ENCODE measurements around the gene TRIM36. TPM values are rescaled to one million over a fixed set of nuclear protein-coding genes. Genes with fewer than 3 reads are reported as not detected.

TRIM36 gene
- total RNA-seq, 2 donors from 2014 or later: 0.08 to 0.33 TPM

DNA sequence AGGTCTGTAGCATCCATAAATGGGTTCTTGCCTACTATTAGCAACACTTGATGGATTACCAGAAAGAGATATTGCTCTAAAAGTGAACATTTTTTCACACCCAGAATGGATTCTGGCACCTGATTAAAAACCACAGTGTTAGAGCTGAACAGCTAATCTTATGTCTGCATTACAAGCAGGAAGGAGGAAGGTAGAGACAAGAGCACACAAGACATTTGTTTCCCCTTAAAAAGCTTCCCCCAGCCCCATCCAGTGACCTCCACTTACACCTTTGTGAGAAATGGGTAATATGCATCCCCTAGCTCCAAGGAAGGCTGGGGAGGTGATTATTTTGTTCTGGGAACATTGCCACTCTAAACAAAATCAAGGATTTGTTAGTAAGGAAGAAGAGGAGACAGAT lies 12.0 kb upstream of the TRIM36 start:
- Mint-ChIP-seq H3K27ac (no peak overlapping the region), H3K27me3 (peaks cover 49 to 68% of the 10 kb centered on the region in 2 donors), H3K9me3 (no peaks in the 10 kb centered on the region), H3K4me3 (no peak overlapping the region), H3K4me1 (ENCODE audit: low read depth in 2 of 2) (peaks cover 11 to 19% of the 10 kb centered on the region in 2 donors), H3K36me3 (peaks cover 5% of the 10 kb centered on the region)
- ATAC-seq: no peak
- DNase-seq (ENCODE audit: low spot score): no peak

DNA sequence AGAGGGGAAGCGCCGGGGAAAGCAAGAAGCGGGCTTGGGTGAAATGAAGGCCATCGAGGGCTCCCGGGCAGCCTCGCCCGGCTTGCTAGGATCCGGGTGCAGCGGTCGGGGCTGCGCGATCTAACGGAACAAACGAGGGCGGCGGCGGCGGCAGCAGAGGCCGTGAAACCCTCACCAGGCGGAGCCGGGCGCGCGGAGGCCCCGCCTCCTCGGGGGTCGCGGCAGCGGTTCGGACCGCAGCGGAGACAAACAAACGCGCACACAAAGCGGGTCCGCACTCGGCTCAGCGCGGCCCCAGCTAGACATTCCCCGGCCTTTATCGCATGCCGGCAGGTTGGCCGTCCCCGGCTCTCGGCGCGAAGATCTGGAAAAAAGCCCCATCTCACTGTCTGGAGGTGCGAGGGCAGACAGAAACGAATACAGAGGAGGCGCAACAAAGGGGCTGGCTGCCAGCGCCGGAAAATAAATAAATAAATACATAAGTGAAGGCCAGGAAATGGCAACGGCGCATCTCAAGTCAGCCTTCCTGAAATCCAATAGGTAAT lies 10.5 kb upstream of the TRIM36 start:
- Mint-ChIP-seq H3K36me3 (peaks cover 5% of the 10 kb centered on the region), H3K27ac (no peak overlapping the region), H3K4me3 (peak overlapping the region; percentile 97), H3K4me1 (ENCODE audit: low read depth in 2 of 2) (peaks cover 11 to 19% of the 10 kb centered on the region in 2 donors), H3K27me3 (peaks cover 51 to 76% of the 10 kb centered on the region in 2 donors), H3K9me3 (no peaks in the 10 kb centered on the region)
- ATAC-seq (peak; percentile 80 to 83), DNase-seq (ENCODE audit: low spot score) (no peak)

DNA sequence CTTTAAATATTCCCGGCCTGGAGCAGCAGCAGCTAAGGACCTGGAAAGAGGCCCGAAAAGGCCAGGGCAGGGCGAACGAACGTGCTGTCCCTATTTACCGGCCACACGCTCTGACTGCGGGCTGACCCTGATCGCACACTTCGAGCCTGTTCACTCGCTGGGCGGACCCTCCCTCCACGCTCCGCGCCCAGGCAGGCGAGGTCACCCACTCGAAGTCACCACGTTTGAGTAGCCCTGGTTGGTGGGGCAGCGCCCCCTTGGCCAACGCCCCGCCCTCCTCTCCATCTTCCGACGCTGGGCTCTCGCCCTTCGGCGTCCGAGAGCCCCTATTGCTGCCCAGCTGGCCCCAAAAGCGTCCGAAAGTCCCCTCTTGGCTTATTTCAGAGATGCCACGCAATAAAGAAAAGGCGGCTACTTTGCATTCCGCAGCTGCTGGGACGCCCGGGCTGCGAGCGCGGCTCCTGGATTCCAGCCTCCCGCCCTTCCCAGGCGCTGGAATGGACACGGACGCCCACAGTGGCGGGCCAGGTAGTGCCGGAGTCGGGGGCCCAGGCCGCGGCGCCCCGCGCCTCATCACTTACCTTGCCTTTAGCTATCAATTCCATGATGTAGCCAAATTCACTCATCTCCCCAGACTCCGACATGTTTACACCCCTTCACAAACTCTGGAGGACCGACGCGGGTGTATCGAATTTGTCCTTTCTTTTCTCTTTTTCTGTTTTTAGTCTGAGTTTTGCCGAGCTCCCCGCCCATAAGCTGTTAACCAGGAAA lies 9.9 kb upstream of the TRIM36 start:
- peaks cover 5% of the 10 kb centered on the region for H3K36me3 Mint-ChIP-seq
- no peaks in the 10 kb centered on the region for H3K9me3 Mint-ChIP-seq
- no peak for DNase-seq (ENCODE audit: low spot score)
- peaks cover 11 to 19% of the 10 kb centered on the region in 2 donors for H3K4me1 Mint-ChIP-seq (ENCODE audit: low read depth in 2 of 2)
- H3K27me3 Mint-ChIP-seq: peaks cover 50 to 75% of the 10 kb centered on the region in 2 donors
- H3K27ac Mint-ChIP-seq: no peak overlapping the region
- H3K4me3 Mint-ChIP-seq: peak overlapping the region; percentile 97
- ATAC-seq: peak; percentile 43

DNA sequence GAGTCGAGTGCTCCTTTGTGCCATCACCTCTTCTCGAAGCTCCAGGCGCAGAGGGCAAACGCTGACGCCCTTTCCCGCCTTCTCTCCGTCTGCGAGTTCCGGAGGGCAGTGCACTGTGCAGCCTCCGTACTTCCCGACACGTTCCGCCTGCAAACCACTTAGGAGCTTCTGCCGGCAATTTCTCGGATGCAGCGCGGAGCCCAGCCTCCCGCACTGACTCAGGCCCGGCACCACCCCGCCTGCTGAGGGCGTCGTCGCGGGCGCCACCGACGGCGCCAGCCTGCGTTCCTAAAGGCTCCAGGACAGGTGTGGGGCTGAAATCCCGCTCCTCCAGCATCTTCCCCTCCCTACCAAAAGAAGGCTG lies 9.3 kb upstream of the TRIM36 start:
- ATAC-seq (no peak), DNase-seq (ENCODE audit: low spot score) (no peak)
- no peaks in the 10 kb centered on the region for H3K9me3 Mint-ChIP-seq
- H3K27me3 Mint-ChIP-seq: peaks cover 48 to 75% of the 10 kb centered on the region in 2 donors
- peaks cover 11 to 19% of the 10 kb centered on the region in 2 donors for H3K4me1 Mint-ChIP-seq (ENCODE audit: low read depth in 2 of 2)
- H3K36me3 Mint-ChIP-seq: peaks cover 5% of the 10 kb centered on the region
- H3K27ac Mint-ChIP-seq: no peak overlapping the region
- H3K4me3 Mint-ChIP-seq: no peak overlapping the region

DNA sequence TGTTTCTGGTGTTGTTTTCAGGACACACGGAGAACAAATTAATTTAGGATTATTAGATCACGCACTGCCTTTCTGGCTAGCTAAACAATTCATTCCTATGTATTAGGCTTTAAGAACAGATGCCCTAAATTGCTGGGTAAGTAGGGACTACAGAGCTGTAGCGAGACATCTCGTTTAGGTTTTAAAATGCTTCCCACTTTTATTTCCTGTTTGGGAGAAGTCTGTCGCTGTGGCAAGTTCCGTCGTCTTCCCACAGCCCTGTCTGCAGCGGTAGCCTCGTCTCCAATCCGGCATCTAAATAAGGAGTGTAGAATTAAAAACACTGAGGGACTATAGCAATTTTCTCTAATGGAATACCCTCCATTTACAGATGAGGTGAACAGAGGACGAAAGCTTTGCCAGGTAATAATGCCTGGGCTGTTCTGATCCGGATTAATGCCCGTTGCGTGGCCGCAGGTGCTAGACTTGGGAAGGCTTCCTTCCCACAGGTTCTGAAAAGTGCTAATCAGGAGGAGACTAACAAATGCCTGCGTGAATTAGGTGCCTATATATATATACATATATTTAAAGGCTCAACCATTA lies 1.3 kb upstream of the TRIM36 start:
- Mint-ChIP-seq H3K4me1 (ENCODE audit: low read depth in 2 of 2) (peaks cover 10 to 11% of the 10 kb centered on the region in 2 donors), H3K27me3 (peaks cover 36 to 44% of the 10 kb centered on the region in 2 donors), H3K4me3 (peak overlapping the region; percentile 82), H3K9me3 (no peaks in the 10 kb centered on the region), H3K27ac (no peak overlapping the region), H3K36me3 (peaks cover 7% of the 10 kb centered on the region)
- ATAC-seq (no peak), DNase-seq (ENCODE audit: low spot score) (no peak)

DNA sequence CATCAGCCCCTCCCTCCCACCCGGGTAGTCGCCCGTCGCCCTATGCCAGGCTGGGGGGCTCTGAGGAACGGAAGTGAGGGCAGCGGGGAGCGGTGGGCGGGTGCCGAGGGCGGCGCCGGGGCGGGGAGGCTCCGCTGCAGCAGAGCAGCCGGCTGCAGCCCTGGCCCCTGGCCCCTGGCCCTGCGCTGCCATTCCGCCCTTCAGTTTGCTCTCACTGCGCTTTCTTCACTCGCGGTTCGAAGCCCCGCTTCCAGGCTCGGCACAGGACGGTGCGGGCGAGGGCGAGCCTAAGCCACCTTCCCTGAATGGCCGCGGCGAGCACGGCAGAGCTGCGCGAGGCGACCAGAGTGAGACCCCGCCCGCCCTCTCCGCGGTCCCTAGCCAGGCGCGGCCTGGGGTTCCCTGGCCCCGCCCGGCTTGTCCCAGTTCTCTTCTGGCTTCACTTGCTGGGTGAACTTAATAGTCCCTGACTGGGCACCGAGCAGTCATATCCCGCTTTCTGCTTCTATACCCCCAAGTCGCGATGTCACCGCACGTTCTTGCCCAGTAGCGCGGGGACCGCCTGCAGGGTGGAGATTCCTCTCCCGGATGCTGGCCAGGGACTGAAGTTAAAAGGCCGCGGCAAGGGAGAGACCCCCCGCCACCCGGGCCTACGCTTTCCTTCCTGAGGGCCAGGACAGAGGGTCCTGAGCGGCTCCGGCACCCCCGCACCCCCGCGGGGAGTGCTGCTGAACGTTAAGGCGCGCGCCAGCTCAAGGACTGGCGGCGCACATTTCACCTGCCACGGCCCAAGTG lies 623 bp upstream of the TRIM36 start:
- peak; percentile 43 to 52 for ATAC-seq
- no peak for DNase-seq (ENCODE audit: low spot score)
- peaks cover 10 to 11% of the 10 kb centered on the region in 2 donors for H3K4me1 Mint-ChIP-seq (ENCODE audit: low read depth in 2 of 2)

DNA sequence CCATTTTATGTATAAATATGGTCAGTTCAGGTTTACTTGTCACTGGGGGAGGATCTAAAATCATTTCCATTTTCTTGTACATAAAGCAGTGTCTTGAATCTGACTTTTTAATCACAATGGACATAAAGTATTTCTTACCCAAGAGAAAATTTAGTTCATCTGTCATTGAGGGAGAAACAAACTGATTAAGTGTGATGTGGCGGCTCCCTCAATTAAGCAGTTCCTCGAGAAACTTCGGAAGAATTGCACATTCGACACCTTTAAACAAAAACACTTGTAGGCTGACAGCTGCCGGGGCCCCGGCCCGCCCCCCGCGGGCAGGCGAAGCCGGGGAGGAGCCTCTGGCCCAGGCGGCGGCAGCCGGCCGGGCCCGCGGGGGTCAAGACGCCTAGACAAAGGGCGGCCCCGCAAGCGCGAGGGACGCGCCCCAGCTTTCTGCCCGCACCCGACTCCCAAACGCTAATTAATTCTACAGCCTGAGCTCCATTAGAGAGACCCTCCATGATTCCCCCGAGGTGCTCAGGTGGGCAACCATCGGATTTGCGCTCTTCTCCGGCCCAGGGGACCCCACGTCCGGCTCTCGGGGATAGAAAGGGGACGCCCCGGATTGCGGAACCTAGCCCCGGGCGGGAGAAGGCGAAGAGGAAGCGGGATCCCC lies 750 bp downstream of the TRIM36 start:
- Mint-ChIP-seq H3K9me3 (no peaks in the 10 kb centered on the region), H3K36me3 (peaks cover 7% of the 10 kb centered on the region), H3K4me1 (ENCODE audit: low read depth in 2 of 2) (peaks cover 10 to 11% of the 10 kb centered on the region in 2 donors), H3K27ac (no peak overlapping the region), H3K4me3 (peak overlapping the region; percentile 82), H3K27me3 (peaks cover 32 to 39% of the 10 kb centered on the region in 2 donors)
- no peak for DNase-seq (ENCODE audit: low spot score)
- ATAC-seq: no peak

More for the DNA sequence above, 623 bp upstream of the TRIM36 start:
- peaks cover 7% of the 10 kb centered on the region for H3K36me3 Mint-ChIP-seq
- H3K27ac Mint-ChIP-seq: no peak overlapping the region
- H3K9me3 Mint-ChIP-seq: no peaks in the 10 kb centered on the region
- peak overlapping the region; percentile 82 for H3K4me3 Mint-ChIP-seq
- H3K27me3 Mint-ChIP-seq: peaks cover 39 to 42% of the 10 kb centered on the region in 2 donors

DNA sequence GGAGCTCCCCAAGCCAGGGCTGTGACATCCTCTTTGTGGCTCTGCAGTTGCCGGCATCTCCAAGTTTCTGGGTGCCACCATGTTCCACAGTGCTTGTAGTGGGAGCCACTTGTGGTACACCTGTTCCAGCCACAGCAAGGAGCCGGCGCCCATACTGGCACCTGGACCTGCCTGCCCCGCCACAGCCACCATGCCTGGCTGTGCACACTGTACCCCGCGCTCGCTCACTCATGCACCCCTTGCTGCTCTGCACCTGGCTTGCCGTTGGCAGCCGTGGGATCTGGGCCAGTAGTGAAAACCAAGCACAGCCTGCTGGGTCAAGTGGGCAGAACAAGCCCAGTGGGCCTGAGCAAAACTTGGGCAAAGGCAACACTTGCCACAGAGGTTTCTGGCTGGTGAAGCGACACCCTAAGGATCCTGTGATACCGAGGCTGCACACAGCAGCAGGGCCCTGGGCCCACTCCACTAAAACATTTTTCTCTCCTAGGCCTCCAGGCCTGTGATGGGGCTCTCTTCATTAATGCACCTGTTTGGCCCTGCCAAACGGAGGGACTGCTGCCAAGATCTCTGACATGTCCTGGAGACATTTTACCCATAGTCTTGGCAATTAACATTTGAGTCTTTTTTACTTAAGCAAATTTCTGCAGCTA lies 2.8 kb downstream of the TRIM36 start:
- no peaks in the 10 kb centered on the region for H3K9me3 Mint-ChIP-seq
- peaks cover 23 to 35% of the 10 kb centered on the region in 2 donors for H3K27me3 Mint-ChIP-seq
- H3K36me3 Mint-ChIP-seq: peaks cover 7% of the 10 kb centered on the region
- no peak overlapping the region for H3K4me3 Mint-ChIP-seq
- peaks cover 10 to 11% of the 10 kb centered on the region in 2 donors for H3K4me1 Mint-ChIP-seq (ENCODE audit: low read depth in 2 of 2)
- DNase-seq (ENCODE audit: low spot score) (no peak), ATAC-seq (no peak)
- H3K27ac Mint-ChIP-seq: no peak overlapping the region

DNA sequence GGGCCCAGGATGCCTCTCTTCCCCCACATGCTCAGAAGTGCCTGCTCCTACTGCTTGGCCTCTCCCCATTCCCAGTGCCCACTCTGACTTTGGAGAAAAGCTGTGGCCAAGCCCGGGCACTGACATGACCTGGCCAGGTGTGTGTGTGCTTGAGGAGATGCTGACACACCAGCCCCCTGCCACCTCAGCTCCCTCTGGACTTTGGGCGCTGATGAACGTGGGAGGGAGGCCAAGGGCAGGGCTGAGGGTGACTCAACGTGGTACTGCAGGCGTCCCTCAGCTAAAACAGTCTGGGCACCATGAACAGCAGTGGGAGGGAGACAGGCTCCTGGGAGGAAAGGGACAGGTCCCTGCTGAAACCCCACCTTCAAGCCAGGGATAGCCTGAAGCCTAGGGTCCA lies 3.9 kb downstream of the TRIM36 start:
- H3K36me3 Mint-ChIP-seq: peaks cover 7% of the 10 kb centered on the region
- DNase-seq (ENCODE audit: low spot score) (no peak), ATAC-seq (no peak)
- H3K9me3 Mint-ChIP-seq: no peaks in the 10 kb centered on the region
- no peak overlapping the region for H3K4me3 Mint-ChIP-seq
- no peak overlapping the region for H3K27ac Mint-ChIP-seq
- peaks cover 6 to 8% of the 10 kb centered on the region in 2 donors for H3K4me1 Mint-ChIP-seq (ENCODE audit: low read depth in 2 of 2)
- peaks cover 33 to 35% of the 10 kb centered on the region in 2 donors for H3K27me3 Mint-ChIP-seq

DNA sequence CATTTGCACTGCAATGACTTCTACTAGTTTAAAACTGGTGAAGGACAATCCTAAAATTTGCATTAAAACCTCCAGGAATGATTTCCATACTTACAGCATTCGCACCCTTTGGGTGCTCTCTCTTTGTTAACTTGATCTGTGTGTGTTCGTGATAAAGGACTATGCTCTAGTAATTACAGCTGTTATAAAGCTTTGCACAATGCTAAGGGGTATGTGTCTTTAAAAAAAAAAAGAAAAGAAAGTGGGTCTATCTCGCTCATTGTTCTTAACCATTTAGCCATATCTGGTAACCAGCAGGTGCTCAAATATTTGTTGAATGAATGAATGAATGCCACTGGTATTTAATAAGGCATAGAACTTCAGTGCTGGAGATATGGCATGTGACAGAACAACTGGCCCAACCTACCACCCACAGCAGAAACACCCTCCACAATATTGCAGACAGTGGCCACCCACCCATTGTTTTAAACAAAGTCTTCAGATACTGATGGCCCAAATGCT lies 8.7 kb downstream of the TRIM36 start:
- Mint-ChIP-seq H3K27ac (no peak overlapping the region), H3K9me3 (no peaks in the 10 kb centered on the region), H3K4me3 (no peak overlapping the region), H3K27me3 (peaks cover 27 to 36% of the 10 kb centered on the region in 2 donors), H3K36me3 (peaks cover under 1% of the 10 kb centered on the region), H3K4me1 (ENCODE audit: low read depth in 2 of 2) (no peaks in the 10 kb centered on the region)
- ATAC-seq (no peak), DNase-seq (ENCODE audit: low spot score) (no peak)

DNA sequence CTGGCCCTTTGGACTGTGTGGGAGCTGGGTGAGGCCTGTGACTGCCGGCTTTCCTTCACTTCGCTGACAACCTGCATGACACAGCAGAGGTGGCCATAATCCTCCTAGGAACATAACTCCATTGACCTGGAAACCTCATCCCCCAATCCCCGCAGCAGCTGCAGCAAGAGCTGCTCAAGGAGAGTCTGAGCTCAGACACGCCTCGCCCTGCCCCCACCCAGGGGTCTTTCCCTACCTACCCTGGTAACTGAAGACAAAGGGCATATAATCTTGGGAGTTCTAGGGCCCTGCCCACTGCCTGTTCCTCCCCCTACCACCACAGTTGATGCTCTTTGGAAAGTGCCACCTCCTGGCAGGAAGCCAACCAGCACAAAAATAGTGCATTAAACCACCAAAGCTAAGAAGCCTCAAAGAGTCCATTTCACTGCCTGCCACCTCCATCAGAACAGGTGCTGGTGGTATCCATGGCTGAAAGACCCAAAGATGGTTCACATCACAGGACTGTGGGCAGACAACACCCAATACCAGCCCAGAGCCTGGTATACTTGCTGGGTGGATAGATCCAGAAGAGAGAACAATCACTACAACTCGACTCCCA lies 18.4 kb downstream of the TRIM36 start:
- Mint-ChIP-seq H3K9me3 (peaks cover 8% of the 10 kb centered on the region), H3K27me3 (peaks cover 37 to 48% of the 10 kb centered on the region in 2 donors), H3K4me3 (no peak overlapping the region), H3K4me1 (ENCODE audit: low read depth in 2 of 2) (no peaks in the 10 kb centered on the region), H3K27ac (no peak overlapping the region), H3K36me3 (peaks cover 23% of the 10 kb centered on the region)
- no peak for ATAC-seq
- no peak for DNase-seq (ENCODE audit: low spot score)

DNA sequence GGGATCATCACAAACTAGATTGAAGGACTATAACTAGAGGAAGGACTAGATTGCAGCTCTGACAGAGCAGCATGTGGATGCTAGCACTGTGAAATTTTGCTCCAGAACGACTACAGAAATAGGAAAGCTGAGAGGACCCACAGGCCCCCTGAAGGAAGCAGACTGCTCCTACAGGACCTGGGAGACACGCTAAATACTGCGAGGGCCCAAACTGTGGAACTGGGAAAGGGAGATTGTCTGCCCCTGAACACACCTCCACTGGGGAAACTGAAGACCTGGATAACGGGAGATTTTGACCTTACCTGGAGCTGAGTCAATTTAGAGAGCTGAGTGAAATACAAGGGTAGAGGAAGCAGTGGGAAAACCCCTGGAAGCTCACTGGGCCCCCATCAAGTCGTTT lies 19.2 kb downstream of the TRIM36 start:
- Mint-ChIP-seq H3K27me3 (peaks cover 29 to 40% of the 10 kb centered on the region in 2 donors), H3K27ac (no peak overlapping the region), H3K9me3 (peaks cover 8% of the 10 kb centered on the region), H3K36me3 (peaks cover 17% of the 10 kb centered on the region), H3K4me1 (ENCODE audit: low read depth in 2 of 2) (no peaks in the 10 kb centered on the region), H3K4me3 (no peak overlapping the region)
- ATAC-seq (no peak), DNase-seq (ENCODE audit: low spot score) (no peak)
